NCI-H345 treated with DMSO at 0.1 percent for 48 hours (cell line): Measurements from ENCODE around the gene RASEF.
"Not testable (repeated sequence)": the region's sequence is repeated elsewhere in the genome, so short reads cannot be mapped to it uniquely, and the experiment has no call there.

ENCODE experiments used
- DNase-seq: peaks from one replicate; lab custom pipeline; 2025; ENCODE audit not compliant: unreplicated experiment; lab: John Stamatoyannopoulos, UW

Gene RASEF

DNA sequence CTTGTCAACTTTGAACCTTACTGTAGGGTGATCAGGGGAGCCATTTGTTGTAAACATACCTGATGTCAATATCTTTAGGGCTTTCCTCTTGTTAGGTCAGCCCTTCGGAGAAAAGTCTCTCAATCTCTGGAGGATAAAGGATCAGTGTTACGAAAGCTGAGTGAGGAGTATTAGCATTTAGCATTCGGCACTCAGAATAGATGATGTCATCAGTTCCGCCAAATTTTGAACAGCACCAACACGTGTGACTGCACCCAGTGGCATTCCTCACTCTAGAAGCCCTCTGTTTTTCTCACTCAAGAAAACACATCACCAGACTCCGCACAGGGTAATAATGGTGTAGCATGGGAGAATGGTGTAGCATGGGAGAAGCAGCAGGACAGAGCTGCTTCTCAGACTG lies 87.8 kb downstream of the RASEF start:
- DNase-seq, result no peak

DNA sequence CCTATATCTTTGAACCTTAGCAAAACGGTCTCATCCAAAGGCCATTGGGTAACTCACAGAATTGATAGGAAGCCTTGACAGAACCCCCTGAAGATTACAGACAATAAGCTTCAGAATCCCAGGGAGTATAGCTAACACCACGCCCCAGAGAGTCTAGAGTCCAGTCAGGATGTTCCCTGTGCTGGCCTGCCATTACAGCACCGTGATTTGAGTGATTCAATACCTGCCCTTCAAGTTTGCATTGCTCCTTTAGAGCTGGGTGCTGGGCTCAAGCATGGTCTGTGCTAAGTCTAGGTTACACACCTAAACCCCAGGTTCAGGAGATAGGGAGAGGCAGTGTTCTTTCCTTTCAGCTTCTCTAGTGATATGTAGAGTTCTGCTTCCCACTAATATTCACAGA lies 90.5 kb downstream of the RASEF start:
- DNase-seq, result no peak

DNA sequence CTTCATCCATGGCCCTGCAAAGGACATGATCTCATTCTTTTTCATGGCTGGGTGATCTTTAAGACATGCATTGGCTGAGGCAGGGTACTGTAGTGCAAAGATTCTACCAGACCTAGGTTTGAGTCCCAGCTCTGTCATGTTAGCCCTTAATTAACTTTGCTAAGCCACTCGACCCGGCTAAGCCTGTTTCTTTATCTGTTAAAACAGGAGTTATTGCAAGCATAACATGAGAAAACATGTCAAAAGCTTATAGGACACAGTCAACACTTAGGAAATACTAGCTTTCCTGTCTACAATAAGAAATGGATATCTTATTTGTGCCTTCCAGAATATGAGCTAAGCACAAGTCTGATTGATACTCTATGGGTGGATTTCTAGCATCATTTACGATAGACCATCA lies 92.6 kb downstream of the RASEF start:
- no peak for DNase-seq

DNA sequence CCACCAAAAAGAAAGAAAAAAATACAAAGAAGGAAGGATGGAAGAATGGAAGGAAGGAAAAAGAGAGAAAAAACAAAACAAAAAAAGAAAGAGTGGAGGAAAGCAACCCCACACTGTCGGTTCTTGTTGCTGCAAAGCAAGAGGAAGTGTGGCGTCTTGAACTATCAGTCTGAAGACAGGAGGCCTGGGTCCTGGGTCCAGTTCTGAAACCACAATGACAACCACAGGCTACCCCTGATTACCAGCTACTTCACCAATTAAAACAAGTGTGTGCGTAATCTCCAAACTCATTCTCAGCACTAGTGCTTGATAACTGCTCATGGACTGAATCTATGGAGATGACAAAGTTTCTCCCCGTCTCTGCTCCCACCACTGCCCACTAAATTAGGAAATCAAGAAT lies 93.7 kb downstream of the RASEF start:
- DNase-seq, result no peak

DNA sequence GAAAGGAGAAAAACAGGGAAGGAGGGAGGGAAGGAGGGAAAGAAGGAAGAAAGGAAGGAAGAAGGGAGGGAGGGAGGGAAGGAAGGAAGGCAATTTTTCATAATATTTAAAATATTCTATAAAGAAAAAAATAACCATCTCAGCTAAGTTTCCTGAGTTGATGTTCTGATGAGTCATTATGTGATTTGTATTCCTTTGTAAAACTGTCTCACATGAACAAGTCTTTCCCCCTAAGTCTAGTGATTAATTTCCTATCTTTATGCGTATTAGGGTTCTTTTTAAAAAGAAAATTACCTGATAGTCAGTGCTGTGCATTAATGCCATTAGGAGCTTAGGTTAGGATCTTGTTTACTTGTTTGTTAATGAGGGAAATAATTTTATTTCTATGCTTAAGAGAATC lies 94.1 kb downstream of the RASEF start:
- DNase-seq, result no peak

DNA sequence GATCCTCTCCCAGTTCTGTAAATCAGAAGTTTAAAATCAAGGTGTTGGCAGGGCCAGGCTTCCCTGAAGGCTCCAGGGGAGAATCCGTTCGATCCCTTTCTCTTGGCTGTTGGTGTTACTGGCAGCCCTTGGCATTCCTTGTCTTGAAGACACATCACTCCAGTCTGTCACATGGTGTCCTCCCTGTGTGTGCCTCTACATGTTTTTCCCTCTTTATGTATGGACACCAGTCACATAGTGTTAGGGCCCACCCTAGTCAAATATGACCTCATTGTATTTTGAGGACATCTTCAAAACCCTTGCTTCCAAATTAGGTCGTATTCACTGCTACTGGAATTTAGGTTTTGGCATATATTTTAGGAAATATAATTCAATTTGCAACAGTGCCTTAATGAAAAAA lies 94.6 kb downstream of the RASEF start:
- no peak for DNase-seq

DNA sequence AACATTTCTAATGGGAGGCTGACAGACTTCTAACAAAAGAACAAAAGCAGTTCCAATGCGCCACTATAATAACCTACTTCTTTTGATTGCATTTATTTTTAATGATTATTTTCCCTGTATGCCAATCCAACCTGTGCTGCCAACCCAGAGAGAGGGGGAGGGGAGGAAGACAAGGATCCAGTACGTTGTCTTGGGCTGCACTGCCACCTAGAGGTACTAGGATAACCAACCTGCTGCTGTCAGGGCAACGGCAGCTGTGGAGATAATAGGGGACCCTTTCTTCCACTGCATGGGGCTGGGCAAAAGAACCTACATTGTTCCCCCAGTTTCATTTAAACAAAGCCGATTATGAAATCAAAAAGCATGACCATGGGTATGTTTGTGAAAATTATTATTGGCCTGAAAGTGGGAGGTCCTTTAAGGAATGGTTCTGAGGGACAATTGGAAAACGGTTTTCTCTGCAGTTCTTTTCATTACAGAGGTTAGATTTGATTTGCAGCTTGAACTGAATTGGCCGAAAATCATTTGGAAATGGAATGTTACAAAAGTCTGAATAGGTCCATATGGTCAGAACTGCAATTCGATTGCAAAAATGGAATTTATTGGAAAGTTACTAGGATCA lies 101.3 kb downstream of the RASEF start:
- DNase-seq, result peak; percentile 52

DNA sequence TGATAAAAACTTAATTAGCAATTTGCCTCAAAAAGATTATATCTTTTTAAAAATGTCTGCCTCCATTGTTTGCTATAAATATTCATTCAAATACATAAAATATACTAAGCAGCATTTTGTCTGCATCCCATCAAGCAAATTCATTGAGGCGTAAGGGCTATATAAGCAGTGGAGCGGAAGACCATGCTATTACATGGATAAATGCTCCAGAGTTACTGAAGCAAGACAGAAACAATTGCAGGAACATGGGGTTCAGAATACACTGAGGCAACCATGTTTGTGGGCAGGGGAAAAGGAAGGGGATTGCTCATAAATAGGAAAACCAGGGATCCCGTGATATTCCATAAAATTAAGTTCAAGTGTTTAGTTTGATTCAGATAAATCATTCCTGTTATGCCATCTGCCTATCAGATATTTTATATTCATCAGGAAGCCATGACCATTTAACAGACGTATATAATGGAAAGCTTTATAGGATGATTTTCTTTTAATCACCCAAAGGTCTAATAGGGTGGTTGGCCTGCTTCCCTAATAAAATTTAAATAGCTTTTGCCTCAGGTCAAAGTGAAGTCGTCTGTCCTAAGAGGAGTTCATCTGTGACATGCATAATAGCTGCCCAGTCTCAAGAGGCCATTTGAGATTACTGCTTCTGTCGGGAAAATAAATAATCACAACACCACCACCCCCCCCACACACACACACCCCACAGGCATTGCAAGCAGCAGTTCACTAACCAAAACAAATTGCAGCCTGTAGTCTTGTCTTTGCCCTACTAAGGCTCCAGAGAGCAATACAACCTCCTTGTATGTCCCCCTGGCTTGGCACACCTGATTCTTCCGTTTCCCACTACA lies 105.2 kb downstream of the RASEF start:
- no peak for DNase-seq

DNA sequence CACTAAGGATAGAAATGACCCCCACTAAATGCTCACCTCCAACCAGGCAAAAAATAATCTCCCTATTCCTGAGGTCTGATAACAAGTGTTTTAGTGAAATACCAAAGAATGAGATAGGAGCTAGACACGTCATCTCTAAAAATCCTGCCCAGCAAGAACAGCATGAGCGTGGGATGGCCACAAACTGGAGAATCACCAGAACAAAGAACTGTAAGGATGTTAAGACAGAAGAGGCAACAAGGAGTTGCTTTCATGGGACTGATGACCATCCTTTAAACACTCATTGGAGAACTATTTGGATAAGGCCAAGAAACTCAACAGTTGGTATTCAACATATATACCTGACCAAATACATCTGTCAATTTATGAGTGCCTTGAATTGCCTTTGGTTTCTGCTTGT lies 113.7 kb downstream of the RASEF start:
- DNase-seq, result no peak

DNA sequence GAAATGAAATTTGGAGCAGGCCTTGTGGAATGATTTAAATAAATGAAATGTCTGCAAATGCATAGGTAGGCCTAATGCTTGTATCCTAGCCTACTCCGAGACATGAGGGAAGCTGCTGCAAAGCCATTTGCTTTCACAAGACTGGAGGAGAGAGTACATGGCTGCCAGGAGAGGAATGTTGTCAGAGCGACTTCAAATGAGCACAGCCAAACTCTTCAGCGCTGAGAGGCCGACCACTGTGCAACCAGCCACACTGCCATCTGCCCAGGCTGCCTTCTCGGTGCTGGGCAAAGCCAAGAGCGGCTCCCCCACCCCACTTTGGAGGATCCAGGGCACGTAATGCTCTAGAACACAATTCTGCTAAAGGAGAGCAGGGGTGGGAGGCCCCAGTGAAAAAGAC lies 122.6 kb downstream of the RASEF start:
- no peak for DNase-seq

DNA sequence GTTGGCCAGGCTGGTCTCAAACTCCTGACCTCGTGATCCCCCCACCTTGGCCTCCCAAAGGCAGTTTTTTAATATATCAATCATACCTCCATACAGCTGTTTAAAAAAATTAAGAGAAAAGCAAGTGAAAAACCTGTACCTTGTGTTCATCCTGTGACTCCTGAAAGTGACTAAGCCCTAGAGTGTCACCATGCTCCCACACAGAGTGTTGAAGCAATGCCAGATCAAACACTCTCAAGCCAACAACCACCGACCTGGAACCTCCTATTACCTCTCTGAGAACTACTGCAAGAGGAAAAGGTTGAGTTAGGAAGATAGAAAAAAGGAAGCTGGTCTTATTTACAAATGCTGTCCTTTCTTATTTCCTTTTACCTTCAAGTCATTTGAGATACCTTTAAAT lies 123.5 kb downstream of the RASEF start:
- DNase-seq, result no peak

DNA sequence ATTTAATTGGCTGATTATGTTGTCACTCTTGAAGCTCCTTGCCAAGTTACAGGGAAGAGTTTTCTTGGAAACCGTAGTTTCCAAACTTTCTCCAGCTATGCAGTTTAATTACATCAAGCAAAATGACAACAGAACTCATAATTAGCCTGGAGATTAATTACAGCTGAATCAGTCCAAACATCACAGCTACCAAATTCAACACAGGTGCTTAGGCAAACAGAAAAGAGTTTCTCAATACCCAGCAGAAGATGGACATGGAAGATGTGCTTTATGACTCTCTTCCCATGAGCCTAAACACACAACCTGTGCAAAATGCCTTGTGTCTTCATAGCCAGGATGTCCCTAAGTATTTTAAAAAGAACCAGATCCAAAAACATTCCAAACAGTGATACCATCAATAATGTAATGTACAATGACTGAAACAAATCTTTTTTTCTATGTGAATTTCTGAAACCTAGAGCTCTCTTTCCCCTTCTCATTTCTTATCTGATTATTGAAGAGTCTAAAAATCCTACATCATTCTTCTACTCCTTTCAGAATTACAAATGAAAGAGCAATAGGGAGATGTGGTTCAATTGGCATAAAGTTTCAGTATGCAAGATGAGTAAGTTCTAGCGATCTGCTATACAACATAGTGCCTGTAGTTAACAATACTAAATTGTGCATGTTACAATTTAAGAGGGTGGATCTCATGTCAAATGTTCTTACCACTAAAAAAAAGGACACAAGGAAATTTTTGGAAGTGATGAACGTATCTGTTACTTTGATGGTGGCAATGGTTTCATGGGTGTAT lies 124.3 kb downstream of the RASEF start:
- DNase-seq, result no peak

DNA sequence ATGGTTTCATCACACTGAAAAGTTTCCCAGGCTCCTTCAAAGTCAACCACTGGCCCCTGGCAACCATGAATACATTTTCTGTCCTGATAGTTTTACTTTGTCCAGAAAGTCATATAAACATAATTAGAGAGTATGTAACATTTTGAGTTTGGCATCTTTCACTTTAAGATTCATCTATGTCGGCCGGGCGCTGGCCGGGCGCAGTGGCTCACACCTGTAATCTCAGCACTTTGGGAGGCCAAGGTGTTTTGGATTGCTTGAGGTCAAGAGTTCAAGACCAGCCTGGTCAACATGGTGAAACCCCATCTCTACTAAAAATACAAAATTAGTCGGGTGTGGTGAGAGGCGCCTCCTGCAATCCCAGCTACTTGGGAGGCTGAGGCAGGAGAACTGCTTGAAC lies 126.4 kb downstream of the RASEF start:
- not testable (repeated sequence) for DNase-seq

DNA sequence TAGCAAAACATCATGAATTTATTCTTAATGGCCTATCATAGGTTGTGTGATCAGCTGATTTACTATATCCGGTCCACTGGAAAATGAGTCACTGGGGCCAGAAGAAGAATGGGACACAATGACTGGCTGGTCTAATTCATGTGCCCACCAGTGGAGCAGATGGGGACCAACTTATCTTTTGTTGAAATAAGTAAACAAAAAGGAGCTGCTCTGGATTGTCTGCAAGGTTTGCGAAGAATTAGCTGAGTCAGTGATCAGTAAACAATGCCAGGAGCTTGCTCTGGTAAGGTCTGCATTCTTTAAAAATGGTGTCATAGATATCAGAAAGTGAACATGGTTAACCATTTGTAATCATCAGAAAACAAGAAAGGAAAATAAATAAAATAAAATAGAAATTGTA lies 128.0 kb downstream of the RASEF start:
- DNase-seq, result no peak

DNA sequence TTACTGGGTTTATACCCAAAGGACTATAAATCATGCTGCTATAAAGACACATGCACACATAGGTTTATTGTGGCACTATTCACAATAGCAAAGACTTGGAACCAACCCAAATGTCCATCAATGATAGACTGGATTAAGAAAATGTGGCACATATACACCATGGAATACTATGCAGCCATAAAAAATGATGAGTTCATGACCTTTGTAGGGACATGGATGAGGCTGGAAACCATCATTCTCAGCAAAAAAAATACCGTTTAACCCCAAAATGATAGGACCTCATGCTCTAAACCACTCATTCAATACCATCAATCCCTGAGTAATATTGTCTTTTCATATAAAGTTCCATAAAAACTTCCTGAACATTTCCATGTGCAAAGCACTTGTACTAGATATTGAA lies 128.9 kb downstream of the RASEF start:
- not testable (repeated sequence) for DNase-seq

DNA sequence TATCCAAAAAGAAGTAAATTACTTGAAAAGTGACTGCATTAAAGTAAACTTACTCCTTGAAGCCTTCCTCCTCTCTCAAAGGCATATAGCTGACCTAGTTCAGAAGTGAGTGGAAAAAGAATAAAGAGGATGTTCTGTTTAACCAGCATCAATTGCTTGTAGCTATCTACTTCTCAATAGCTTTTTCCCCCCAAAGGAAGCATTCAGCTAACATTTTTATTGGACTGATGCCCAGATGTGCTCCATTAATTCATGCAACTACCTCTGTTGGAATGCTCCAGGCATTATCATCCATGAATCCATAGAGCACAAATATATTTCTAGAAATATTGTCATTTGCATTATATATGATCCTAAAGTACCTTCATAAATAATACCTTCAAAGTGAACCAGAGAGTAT lies 132.8 kb downstream of the RASEF start:
- DNase-seq, result no peak
